Subcutaneous abdominal adipose tissue (tissue), 5 donors: ENCODE data around the gene RBAK.
"Not testable (repeated sequence)": the region's sequence is repeated elsewhere in the genome, so short reads cannot be mapped to it uniquely, and the experiment has no call there.

Experiments used
- H3K27ac ChIP-seq: one replicate; pipeline ENCODE4 v1.7.0; 2013; ENCODE audit warnings: low read depth, mild to moderate bottlenecking, inconsistent platforms, low read length, moderate library complexity
- H3K27me3 ChIP-seq, 5 donors: one replicate each; pipeline ENCODE4 v1.7.0; 2013; ENCODE audit warnings: low read length in 5 of 5, inconsistent platforms in 1 of 5; ENCODE audit not compliant: control insufficient read depth in 5 of 5, insufficient read depth in 4 of 5
- H3K36me3 ChIP-seq, 5 donors: one replicate each; pipeline ENCODE4 v1.7.0; 2013; ENCODE audit warnings: low read length in 5 of 5; ENCODE audit not compliant: control insufficient read depth in 5 of 5, insufficient read depth in 5 of 5
- H3K4me1 ChIP-seq, 5 donors: one replicate each; pipeline ENCODE4 v1.7.0; 2013; ENCODE audit warnings: low read length in 5 of 5, mild to moderate bottlenecking in 3 of 5, moderate library complexity in 1 of 5; ENCODE audit not compliant: control insufficient read depth in 5 of 5, insufficient read depth in 5 of 5
- H3K4me3 ChIP-seq, 5 donors: one replicate each; pipeline ENCODE4 v1.7.0; 2013; ENCODE audit warnings: low read length in 5 of 5, low read depth in 1 of 5
- H3K9ac ChIP-seq, 5 donors: one replicate each; pipeline ENCODE4 v1.7.0; 2013; ENCODE audit warnings: low read length in 5 of 5, mild to moderate bottlenecking in 4 of 5, moderate library complexity in 3 of 5
- H3K9me3 ChIP-seq, 5 donors: one replicate each; pipeline ENCODE4 v1.7.0; 2013; ENCODE audit warnings: low read length in 5 of 5; ENCODE audit not compliant: control insufficient read depth in 5 of 5
- donor health status: healthy.
- donor health status: healthy.
- donor health status: healthy.
- donor health status: healthy.
- donor health status: healthy.

The RBAK gene

GRCh38 chr7:5045558-5046396, at the start of gene RBAK:
TSS of gene RBAK (plus strand) at chr7:5045860. CDS start at chr7:5048077, 2,217 bp downstream.
- peak within 1 kb of the TSS; percentile 76 for H3K27ac ChIP-seq
- peaks cover 8 to 17% (median 13%) of the 10 kb centered on the region in 5 donors for H3K36me3 ChIP-seq
- H3K4me3 ChIP-seq, result peak within 1 kb of the TSS; percentile 68 to 84 (median 76)
- H3K9me3 ChIP-seq, result peaks cover 0 to 3% (median 0%) of the 10 kb centered on the region in 5 donors
- peaks cover 0 to 15% (median 9%) of the 10 kb centered on the region in 5 donors for H3K4me1 ChIP-seq
- peak within 1 kb of the TSS in 4 of 5 donors; percentile 63 to 83 (median 76) for H3K9ac ChIP-seq
- no peaks in the 10 kb centered on the region for H3K27me3 ChIP-seq

DNA sequence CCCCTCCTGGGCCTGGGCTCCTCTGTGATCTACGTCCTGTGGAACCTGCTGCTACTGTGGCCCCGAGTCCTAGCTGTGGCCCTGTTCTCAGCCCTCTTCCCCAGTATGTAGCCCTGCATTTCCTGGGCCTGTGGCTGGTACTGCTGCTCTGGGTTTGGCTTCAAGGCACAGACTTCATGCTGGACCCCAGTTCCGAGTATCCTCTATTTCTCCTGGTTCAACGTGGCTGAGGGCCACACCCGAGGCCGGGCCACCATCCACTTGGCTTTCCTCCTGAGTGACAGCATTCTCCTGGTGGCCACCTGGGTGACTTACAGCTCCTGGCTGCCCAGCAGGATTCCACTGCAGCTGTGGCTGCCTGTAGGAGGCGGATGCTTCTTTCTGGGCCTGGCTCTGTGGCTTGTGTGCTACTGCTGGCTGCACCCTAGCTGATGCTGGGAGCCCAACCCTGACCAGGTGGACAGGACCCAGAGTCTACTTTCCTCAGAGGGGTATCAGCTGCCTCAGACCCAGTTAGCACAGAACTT, 48.9 kb upstream of the RBAK start:
- Histone ChIP-seq H3K27me3 (no peaks in the 10 kb centered on the region), H3K9me3 (no peaks in the 10 kb centered on the region), H3K27ac (no peak overlapping the region), H3K4me3 (no peak overlapping the region), H3K9ac (no peak overlapping the region), H3K4me1 (peaks cover 0 to 5% (median 0%) of the 10 kb centered on the region in 5 donors), H3K36me3 (peaks cover 0 to 76% (median 66%) of the 10 kb centered on the region in 5 donors)

GRCh38 chr7:4998244-4998643, 47.4 kb upstream of the RBAK start:
- H3K27ac ChIP-seq, result no peak overlapping the region
- H3K27me3 ChIP-seq, result no peaks in the 10 kb centered on the region
- peaks cover 0 to 69% (median 55%) of the 10 kb centered on the region in 5 donors for H3K36me3 ChIP-seq
- no peaks in the 10 kb centered on the region for H3K9me3 ChIP-seq
- no peak overlapping the region for H3K4me3 ChIP-seq
- peaks cover 0 to 5% (median 0%) of the 10 kb centered on the region in 5 donors for H3K4me1 ChIP-seq
- no peak overlapping the region for H3K9ac ChIP-seq

GRCh38 chr7:4998910-4999309, 46.8 kb upstream of the RBAK start:
- Histone ChIP-seq H3K27ac (no peak overlapping the region), H3K36me3 (peaks cover 0 to 62% (median 49%) of the 10 kb centered on the region in 5 donors), H3K9ac (no peak overlapping the region), H3K4me3 (no peak overlapping the region), H3K4me1 (peaks cover 0 to 5% (median 0%) of the 10 kb centered on the region in 5 donors), H3K9me3 (no peaks in the 10 kb centered on the region), H3K27me3 (no peaks in the 10 kb centered on the region)

DNA sequence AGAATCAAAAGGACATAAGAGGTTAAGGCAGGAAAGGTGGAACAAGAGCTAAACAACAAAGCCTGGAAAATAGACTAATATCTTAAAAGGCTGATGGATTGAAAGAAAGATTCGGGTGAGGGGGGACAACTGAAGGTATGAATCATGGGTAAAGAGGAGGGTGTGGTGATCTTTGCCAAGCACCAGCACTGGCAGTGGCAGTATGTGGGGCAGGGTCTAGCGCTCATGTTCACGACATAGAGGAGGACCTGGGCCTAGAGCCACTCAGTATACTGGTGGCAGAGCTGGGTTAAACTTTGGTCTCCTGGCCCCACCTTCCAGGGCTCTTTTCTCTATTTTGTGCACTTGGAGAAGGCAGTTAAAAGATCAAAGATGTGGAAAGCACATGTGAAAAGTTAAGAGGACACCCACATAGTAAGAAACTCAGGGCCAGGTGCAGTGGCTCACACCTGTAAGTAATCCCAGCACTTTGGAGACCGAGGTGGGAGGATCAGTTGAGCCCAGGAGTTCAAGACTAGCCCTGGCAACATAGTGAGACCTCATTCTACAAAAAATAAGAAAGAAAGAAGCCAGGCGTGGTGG, 46.2 kb upstream of the RBAK start:
- H3K27ac ChIP-seq, result no peak overlapping the region
- no peaks in the 10 kb centered on the region for H3K9me3 ChIP-seq
- peaks cover 0 to 56% (median 43%) of the 10 kb centered on the region in 5 donors for H3K36me3 ChIP-seq
- H3K4me3 ChIP-seq, result no peak overlapping the region
- no peaks in the 10 kb centered on the region for H3K27me3 ChIP-seq
- H3K9ac ChIP-seq, result no peak overlapping the region
- peaks cover 0 to 5% (median 0%) of the 10 kb centered on the region in 5 donors for H3K4me1 ChIP-seq

DNA sequence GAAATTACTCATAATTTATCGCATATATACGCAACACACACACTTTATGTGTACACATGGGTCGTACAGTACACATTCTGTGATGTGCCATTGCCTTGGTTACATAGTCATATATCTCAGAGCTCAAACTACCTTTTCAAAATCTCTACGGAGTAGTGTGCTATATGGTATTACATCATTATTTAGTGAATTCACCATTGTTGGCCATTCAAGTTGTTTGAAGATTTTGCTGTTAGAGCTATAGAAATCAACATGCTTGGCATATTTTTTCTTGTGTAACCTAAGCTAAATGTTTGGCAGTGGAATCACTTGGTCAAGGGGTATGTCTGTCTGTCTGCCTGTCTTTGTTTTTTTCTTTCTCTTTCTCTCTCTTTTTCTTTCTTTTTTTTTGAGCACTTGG, 44.7 kb upstream of the RBAK start:
- no peaks in the 10 kb centered on the region for H3K27me3 ChIP-seq
- no peaks in the 10 kb centered on the region for H3K9me3 ChIP-seq
- H3K36me3 ChIP-seq, result peaks cover 0 to 44% (median 29%) of the 10 kb centered on the region in 5 donors
- no peak overlapping the region for H3K9ac ChIP-seq
- peaks cover 0 to 5% (median 0%) of the 10 kb centered on the region in 5 donors for H3K4me1 ChIP-seq
- H3K27ac ChIP-seq, result no peak overlapping the region
- H3K4me3 ChIP-seq, result no peak overlapping the region

- peaks cover 0 to 35% (median 20%) of the 10 kb centered on the region in 5 donors for H3K36me3 ChIP-seq
- peaks cover 0 to 5% (median 0%) of the 10 kb centered on the region in 5 donors for H3K4me1 ChIP-seq
- H3K9ac ChIP-seq, result no peak overlapping the region
- H3K9me3 ChIP-seq, result no peaks in the 10 kb centered on the region
- no peak overlapping the region for H3K4me3 ChIP-seq
- no peaks in the 10 kb centered on the region for H3K27me3 ChIP-seq
- H3K27ac ChIP-seq, result no peak overlapping the region
These were observed 43.7 kb upstream of the RBAK start for GRCh38 chr7:5001911-5002310.

GRCh38 chr7:5005066-5005465, 40.6 kb upstream of the RBAK start:
- Histone ChIP-seq H3K9ac (no peak overlapping the region), H3K36me3 (peaks cover 0 to 18% (median 7%) of the 10 kb centered on the region in 5 donors), H3K4me1 (peaks cover 0 to 5% (median 0%) of the 10 kb centered on the region in 5 donors), H3K9me3 (no peaks in the 10 kb centered on the region), H3K27me3 (no peaks in the 10 kb centered on the region), H3K27ac (no peak overlapping the region), H3K4me3 (no peak overlapping the region)

GRCh38 chr7:5012985-5013384, 32.7 kb upstream of the RBAK start:
- no peaks in the 10 kb centered on the region for H3K27me3 ChIP-seq
- H3K27ac ChIP-seq, result no peak overlapping the region
- no peak overlapping the region for H3K4me3 ChIP-seq
- H3K9me3 ChIP-seq, result no peaks in the 10 kb centered on the region
- no peaks in the 10 kb centered on the region for H3K4me1 ChIP-seq
- H3K9ac ChIP-seq, result no peak overlapping the region
- H3K36me3 ChIP-seq, result peaks cover 0 to 8% (median 4%) of the 10 kb centered on the region in 5 donors

GRCh38 chr7:5015936-5016335, 29.7 kb upstream of the RBAK start:
- H3K36me3 ChIP-seq, result peaks cover 0 to 11% (median 0%) of the 10 kb centered on the region in 5 donors
- H3K27ac ChIP-seq, H3K27me3 ChIP-seq, H3K9me3 ChIP-seq, H3K4me3 ChIP-seq, H3K4me1 ChIP-seq, H3K9ac ChIP-seq: not testable (repeated sequence)
